ENCODE data around the gene NRGN.

GRCh38 chr11:124699547-124699946 is 40.2 kb upstream of the NRGN start:
- no peak for TF ChIP-seq CTCF (optimal IDR thresholded peaks at IDR 0.05 in 1 of 3, IDR thresholded peaks at IDR 0.05 in 1 of 3, conservative IDR thresholded peaks at IDR 0.05 in 1 of 3; ENCODE audit: extremely low read depth in 1 of 3, insufficient read depth in 2 of 3, low read length in 3 of 3)
- no peak for TF ChIP-seq EZH2 (IDR thresholded peaks at IDR 0.05; ENCODE audit: low read length)

All from keratinocyte (primary cell).